Peyer's patch (tissue), 4 donors: ENCODE measurements around the gene RAD51AP1.

Source experiments
- POLR2A ChIP-seq, 2 donors: fragments of 450-650 bp; IDR thresholded peaks; one replicate each; pipeline ENCODE4 v1.5.1; 2017; ENCODE audit warnings: antibody characterized with exemption in 2 of 2, mild to moderate bottlenecking in 2 of 2, moderate library complexity in 2 of 2
- TF ChIP-seq, protein P1 (sequence below), 6 experiments: fragments of 450-650 bp in 4 of 6; fragments of 200-600 bp in 2 of 6; sonication (generic) in 1 of 6; IDR thresholded peaks; one replicate each; pipeline ENCODE4 v1.5.1; 2017 to 2019; ENCODE audit warnings: antibody characterized with exemption in 6 of 6, mild to moderate bottlenecking in 3 of 6, moderate library complexity in 1 of 6

DNA sequence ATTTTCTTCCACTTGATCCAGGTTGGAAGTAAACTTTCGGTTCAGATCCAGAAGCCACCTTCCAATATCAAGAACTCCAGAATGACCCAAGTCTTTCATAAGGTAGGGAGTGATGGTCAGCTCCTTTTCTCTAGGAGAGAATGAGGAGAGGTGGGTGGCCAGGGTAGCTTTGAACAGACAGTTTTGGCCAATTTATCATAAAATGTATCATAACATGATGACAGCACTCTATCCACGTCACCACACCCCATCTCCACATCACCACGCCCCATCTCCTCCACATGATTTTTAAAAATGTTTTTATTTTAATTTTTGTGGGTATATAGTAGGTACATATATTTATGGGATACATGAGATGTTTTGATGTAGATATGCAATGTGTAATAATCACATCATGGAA lies 50.2 kb downstream of the RAD51AP1 start:
- TF ChIP-seq POLR2A (IDR thresholded peaks at IDR 0.05) = no peak
- TF ChIP-seq, protein P1, sequence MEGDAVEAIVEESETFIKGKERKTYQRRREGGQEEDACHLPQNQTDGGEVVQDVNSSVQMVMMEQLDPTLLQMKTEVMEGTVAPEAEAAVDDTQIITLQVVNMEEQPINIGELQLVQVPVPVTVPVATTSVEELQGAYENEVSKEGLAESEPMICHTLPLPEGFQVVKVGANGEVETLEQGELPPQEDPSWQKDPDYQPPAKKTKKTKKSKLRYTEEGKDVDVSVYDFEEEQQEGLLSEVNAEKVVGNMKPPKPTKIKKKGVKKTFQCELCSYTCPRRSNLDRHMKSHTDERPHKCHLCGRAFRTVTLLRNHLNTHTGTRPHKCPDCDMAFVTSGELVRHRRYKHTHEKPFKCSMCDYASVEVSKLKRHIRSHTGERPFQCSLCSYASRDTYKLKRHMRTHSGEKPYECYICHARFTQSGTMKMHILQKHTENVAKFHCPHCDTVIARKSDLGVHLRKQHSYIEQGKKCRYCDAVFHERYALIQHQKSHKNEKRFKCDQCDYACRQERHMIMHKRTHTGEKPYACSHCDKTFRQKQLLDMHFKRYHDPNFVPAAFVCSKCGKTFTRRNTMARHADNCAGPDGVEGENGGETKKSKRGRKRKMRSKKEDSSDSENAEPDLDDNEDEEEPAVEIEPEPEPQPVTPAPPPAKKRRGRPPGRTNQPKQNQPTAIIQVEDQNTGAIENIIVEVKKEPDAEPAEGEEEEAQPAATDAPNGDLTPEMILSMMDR (IDR thresholded peaks at IDR 0.05) = no peak
